Astrocyte (in vitro differentiated cells and primary cell): Measurements from ENCODE around the gene SSTR4.

ENCODE experiments used
- EZH2 ChIP-seq: IDR thresholded peaks from 2 replicates; pipeline ENCODE4 v1.6.1; 2012; ENCODE audit warnings: mild to moderate bottlenecking, low read length, inconsistent platforms; ENCODE audit not compliant: insufficient read depth
- TF ChIP-seq, protein P1 (sequence below): IDR thresholded peaks from 2 replicates; pipeline ENCODE4 v1.5.1; 2011; ENCODE audit warnings: low read depth, mild to moderate bottlenecking, inconsistent platforms, low read length, moderate library complexity; ENCODE audit not compliant: insufficient read depth

DNA sequence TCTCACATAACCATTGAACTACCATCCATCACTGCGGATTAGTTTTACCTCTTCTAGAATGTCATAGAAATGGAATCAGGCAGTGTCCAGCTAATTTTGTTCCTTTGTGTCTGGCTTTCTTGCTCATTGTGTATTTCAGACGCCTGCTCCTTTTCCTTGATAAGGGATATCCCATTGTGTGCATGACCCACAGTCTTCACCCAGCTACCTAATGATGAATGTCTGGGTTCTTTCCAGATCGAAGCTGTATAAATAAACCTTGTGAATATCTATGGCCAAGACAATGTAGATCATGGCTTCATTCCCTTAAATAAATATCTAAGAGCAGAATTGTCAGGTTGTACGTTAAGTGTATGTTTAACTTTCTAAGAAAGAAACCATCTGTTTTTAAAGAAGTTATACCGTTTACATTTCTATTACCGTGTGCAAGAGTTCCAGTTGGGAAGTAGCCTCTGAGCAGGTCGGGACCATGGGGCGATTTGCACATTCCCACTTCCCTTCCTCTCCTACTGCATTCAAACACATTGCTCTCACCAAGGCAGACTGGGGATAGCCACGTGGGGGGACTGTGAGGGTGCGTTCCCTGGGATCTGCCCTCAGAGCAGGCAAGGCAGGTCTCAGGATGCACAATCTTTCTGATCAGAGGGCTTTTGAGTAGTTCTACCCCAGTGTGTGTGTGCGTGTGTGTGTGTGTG lies 37.9 kb downstream of the SSTR4 start:
- TF ChIP-seq, protein P1, sequence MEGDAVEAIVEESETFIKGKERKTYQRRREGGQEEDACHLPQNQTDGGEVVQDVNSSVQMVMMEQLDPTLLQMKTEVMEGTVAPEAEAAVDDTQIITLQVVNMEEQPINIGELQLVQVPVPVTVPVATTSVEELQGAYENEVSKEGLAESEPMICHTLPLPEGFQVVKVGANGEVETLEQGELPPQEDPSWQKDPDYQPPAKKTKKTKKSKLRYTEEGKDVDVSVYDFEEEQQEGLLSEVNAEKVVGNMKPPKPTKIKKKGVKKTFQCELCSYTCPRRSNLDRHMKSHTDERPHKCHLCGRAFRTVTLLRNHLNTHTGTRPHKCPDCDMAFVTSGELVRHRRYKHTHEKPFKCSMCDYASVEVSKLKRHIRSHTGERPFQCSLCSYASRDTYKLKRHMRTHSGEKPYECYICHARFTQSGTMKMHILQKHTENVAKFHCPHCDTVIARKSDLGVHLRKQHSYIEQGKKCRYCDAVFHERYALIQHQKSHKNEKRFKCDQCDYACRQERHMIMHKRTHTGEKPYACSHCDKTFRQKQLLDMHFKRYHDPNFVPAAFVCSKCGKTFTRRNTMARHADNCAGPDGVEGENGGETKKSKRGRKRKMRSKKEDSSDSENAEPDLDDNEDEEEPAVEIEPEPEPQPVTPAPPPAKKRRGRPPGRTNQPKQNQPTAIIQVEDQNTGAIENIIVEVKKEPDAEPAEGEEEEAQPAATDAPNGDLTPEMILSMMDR, result no peak
- TF ChIP-seq EZH2, result no peak
